CD8-positive, alpha-beta memory T cell (primary cell): Measurements from ENCODE around the gene ZNF391. TPM values are rescaled to one million over a fixed set of nuclear protein-coding genes. Genes with fewer than 3 reads are reported as not detected.

Experiments used
- CTCF ChIA-PET: fragments of 350-600 bp; sonication (Branson Sonifier 250); formaldehyde crosslinking; loops from one replicate; lab custom pipeline; 2021; ENCODE audit warnings: antibody characterized with exemption; lab: Charles Lee
- POLR2A ChIA-PET: fragments of 350-600 bp; sonication (Branson Sonifier 250); formaldehyde crosslinking; loops from one replicate; lab custom pipeline; 2021; ENCODE audit warnings: antibody characterized with exemption; lab: Charles Lee
- DNase-seq, 5 donors: peaks; one replicate each; pipeline versions ENCODE4 v3.0.0 to v3.0.0-alpha.2; 2020 to 2022; ENCODE audit warnings: mixed read lengths in 1 of 5
- H3K27ac ChIP-seq: one replicate; pipeline ENCODE4 v1.7.0; 2013; ENCODE audit warnings: low read depth, mild to moderate bottlenecking, low read length, moderate library complexity
- H3K27me3 ChIP-seq: 2 replicates; pipeline ENCODE4 v1.7.0; 2013; ENCODE audit warnings: low read length, mild to moderate bottlenecking; ENCODE audit not compliant: insufficient read depth, poor library complexity, severe bottlenecking
- H3K36me3 ChIP-seq: 2 replicates; pipeline ENCODE4 v1.7.0; 2013; ENCODE audit warnings: mild to moderate bottlenecking, low read length, moderate library complexity; ENCODE audit not compliant: insufficient read depth
- H3K4me1 ChIP-seq: 2 replicates; pipeline ENCODE4 v1.7.0; 2013; ENCODE audit warnings: mild to moderate bottlenecking, low read length, moderate library complexity; ENCODE audit not compliant: insufficient read depth
- H3K4me3 ChIP-seq: 2 replicates; pipeline ENCODE4 v1.7.0; 2013; ENCODE audit warnings: mild to moderate bottlenecking, low read length
- H3K9me3 ChIP-seq: 2 replicates; pipeline ENCODE4 v1.7.0; 2013; ENCODE audit warnings: mild to moderate bottlenecking, low read length
- H3K27ac Mint-ChIP-seq, 8 donors: one replicate each; pipeline ENCODE4 v1.8.0; 2020 to 2021; ENCODE audit warnings: mixed read lengths in 8 of 8, mild to moderate bottlenecking in 6 of 8, inconsistent platforms in 3 of 8, moderate library complexity in 3 of 8
- H3K27me3 Mint-ChIP-seq, 2 donors: one replicate each; pipeline ENCODE4 v1.8.0; 2020 to 2021; ENCODE audit warnings: mixed read lengths in 2 of 2, mild to moderate bottlenecking in 1 of 2, moderate library complexity in 1 of 2
- H3K36me3 Mint-ChIP-seq, 3 donors: one replicate each; pipeline ENCODE4 v1.8.0; 2020 to 2021; ENCODE audit warnings: mixed read lengths in 3 of 3, inconsistent platforms in 1 of 3, mild to moderate bottlenecking in 1 of 3
- H3K4me1 Mint-ChIP-seq, 3 donors: one replicate each; pipeline ENCODE4 v1.8.0; 2020 to 2021; ENCODE audit warnings: mixed read lengths in 3 of 3, inconsistent platforms in 1 of 3, mild to moderate bottlenecking in 1 of 3
- H3K4me3 Mint-ChIP-seq, 7 donors: one replicate each; pipeline ENCODE4 v1.8.0; 2020 to 2021; ENCODE audit warnings: mixed read lengths in 7 of 7, mild to moderate bottlenecking in 6 of 7, moderate library complexity in 4 of 7, inconsistent platforms in 2 of 7
- H3K9me3 Mint-ChIP-seq, 5 donors: one replicate each; pipeline ENCODE4 v1.8.0; 2020 to 2022; ENCODE audit warnings: mixed read lengths in 5 of 5, mild to moderate bottlenecking in 3 of 5, moderate library complexity in 2 of 5, inconsistent platforms in 1 of 5
- polyA plus RNA-seq: library from polyadenylated mRNA; unstranded; fragments of 300-500 nt; fragmentation: Illumina TruSeq; gene quantifications from one replicate; pipeline ENCODE4 v1.2.3, GENCODE V29; 2021
- total RNA-seq, 2 experiments: library from RNA; stranded (reverse); gene quantifications; one replicate each; pipeline ENCODE4 v1.2.3, GENCODE V29; 2021

Gene ZNF391
- total and polyA plus RNA-seq, 3 experiments from 2014 or later, result 1.6 to 3.7 (median 2.9) TPM

- Mint-ChIP-seq H3K27me3 (peaks cover 12 to 23% of the 10 kb centered on the region in 2 donors), H3K9me3 (peaks cover 0 to 3% (median 2%) of the 10 kb centered on the region in 5 donors), H3K36me3 (peaks cover 0 to 7% (median 1%) of the 10 kb centered on the region in 3 donors), H3K27ac (no peak overlapping the region), H3K4me1 (no peaks in the 10 kb centered on the region), H3K4me3 (no peak overlapping the region)
- ChIA-PET CTCF (no interaction called here), POLR2A (no interaction called here)
- no peaks in the 10 kb centered on the region for H3K27me3 ChIP-seq
- no peaks in the 10 kb centered on the region for H3K36me3 ChIP-seq
- DNase-seq, result no peak
- no peak overlapping the region for H3K27ac ChIP-seq
- no peaks in the 10 kb centered on the region for H3K4me1 ChIP-seq
- H3K4me3 ChIP-seq, result no peak overlapping the region
- no peaks in the 10 kb centered on the region for H3K9me3 ChIP-seq
Observed at GRCh38 chr6:27426045-27426620, 37.6 kb downstream of the ZNF391 start.

GRCh38 chr6:27428502-27428901 is 39.9 kb downstream of the ZNF391 start:
- no peak overlapping the region for H3K27ac Mint-ChIP-seq
- no peaks in the 10 kb centered on the region for H3K9me3 ChIP-seq
- H3K27me3 ChIP-seq, result no peaks in the 10 kb centered on the region
- H3K4me1 ChIP-seq, result no peaks in the 10 kb centered on the region
- no peak overlapping the region for H3K4me3 ChIP-seq
- no peak overlapping the region for H3K27ac ChIP-seq
- no peak overlapping the region for H3K4me3 Mint-ChIP-seq
- H3K9me3 Mint-ChIP-seq, result peaks cover 0 to 15% (median 5%) of the 10 kb centered on the region in 5 donors
- peaks cover 0 to 7% (median 1%) of the 10 kb centered on the region in 3 donors for H3K36me3 Mint-ChIP-seq
- no peaks in the 10 kb centered on the region for H3K36me3 ChIP-seq
- H3K27me3 Mint-ChIP-seq, result peaks cover 8 to 16% of the 10 kb centered on the region in 2 donors
- DNase-seq, result no peak
- POLR2A ChIA-PET, result no interaction called here
- CTCF ChIA-PET, result no interaction called here
- no peaks in the 10 kb centered on the region for H3K4me1 Mint-ChIP-seq

- no peaks in the 10 kb centered on the region for H3K27me3 ChIP-seq
- H3K36me3 ChIP-seq, result no peaks in the 10 kb centered on the region
- no peak for DNase-seq
- H3K9me3 Mint-ChIP-seq, result peaks cover 0 to 20% (median 7%) of the 10 kb centered on the region in 5 donors
- H3K27me3 Mint-ChIP-seq, result peaks cover 12 to 16% of the 10 kb centered on the region in 2 donors
- peaks cover 0 to 7% (median 3%) of the 10 kb centered on the region in 3 donors for H3K36me3 Mint-ChIP-seq
- no peaks in the 10 kb centered on the region for H3K4me1 Mint-ChIP-seq
- no peaks in the 10 kb centered on the region for H3K4me1 ChIP-seq
- no peak overlapping the region for H3K27ac ChIP-seq
- ChIA-PET POLR2A (no interaction called here), CTCF (no interaction called here)
- no peak overlapping the region for H3K27ac Mint-ChIP-seq
- peaks cover 4% of the 10 kb centered on the region for H3K9me3 ChIP-seq
- no peak overlapping the region for H3K4me3 Mint-ChIP-seq
- H3K4me3 ChIP-seq, result no peak overlapping the region
Observed at GRCh38 chr6:27428966-27429365, 40.4 kb downstream of the ZNF391 start.

GRCh38 chr6:27433714-27434113 is 45.2 kb downstream of the ZNF391 start:
- no peak overlapping the region for H3K27ac Mint-ChIP-seq
- Histone ChIP-seq H3K36me3 (no peaks in the 10 kb centered on the region), H3K4me1 (no peaks in the 10 kb centered on the region), H3K4me3 (no peak overlapping the region), H3K27me3 (no peaks in the 10 kb centered on the region), H3K27ac (no peak overlapping the region), H3K9me3 (peaks cover 10% of the 10 kb centered on the region)
- H3K4me3 Mint-ChIP-seq, result no peak overlapping the region
- peaks cover 0 to 17% (median 3%) of the 10 kb centered on the region in 3 donors for H3K36me3 Mint-ChIP-seq
- DNase-seq, result no peak
- POLR2A ChIA-PET, result no interaction called here
- H3K9me3 Mint-ChIP-seq, result peaks cover 4 to 51% (median 21%) of the 10 kb centered on the region in 5 donors
- H3K4me1 Mint-ChIP-seq, result no peaks in the 10 kb centered on the region
- H3K27me3 Mint-ChIP-seq, result peaks cover 19 to 24% of the 10 kb centered on the region in 2 donors
- CTCF ChIA-PET, result no interaction called here

DNA sequence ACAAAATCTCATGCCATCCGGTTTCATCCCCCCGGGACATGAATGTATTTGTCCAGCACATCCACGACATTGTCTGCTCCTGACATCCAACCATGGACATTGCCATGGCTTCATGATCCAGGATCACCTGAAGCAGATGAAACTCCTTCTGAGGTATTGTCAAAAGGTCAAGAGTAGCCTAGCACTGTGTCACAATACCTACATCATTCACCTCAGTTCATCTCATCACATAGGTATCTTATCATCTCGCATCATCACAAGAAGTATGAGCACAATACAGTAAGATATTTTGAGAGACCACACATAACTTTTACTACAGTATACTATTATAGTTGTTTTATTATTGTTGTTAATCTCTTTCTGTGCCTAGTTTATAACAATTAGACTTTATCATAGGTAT is 50.8 kb downstream of the ZNF391 start:
- Mint-ChIP-seq H3K9me3 (peaks cover 9 to 52% (median 37%) of the 10 kb centered on the region in 5 donors), H3K27me3 (peaks cover 6 to 9% of the 10 kb centered on the region in 2 donors), H3K36me3 (peaks cover 1 to 39% (median 2%) of the 10 kb centered on the region in 3 donors), H3K4me1 (no peaks in the 10 kb centered on the region), H3K4me3 (no peak overlapping the region), H3K27ac (no peak overlapping the region)
- H3K9me3 ChIP-seq, result peaks cover 2% of the 10 kb centered on the region
- CTCF ChIA-PET, result no interaction called here
- H3K27me3 ChIP-seq, result no peaks in the 10 kb centered on the region
- H3K36me3 ChIP-seq, result no peaks in the 10 kb centered on the region
- no peak overlapping the region for H3K27ac ChIP-seq
- no peak overlapping the region for H3K4me3 ChIP-seq
- POLR2A ChIA-PET, result no interaction called here
- DNase-seq, result no peak
- H3K4me1 ChIP-seq, result no peaks in the 10 kb centered on the region

- Histone ChIP-seq H3K4me3 (no peak overlapping the region), H3K27ac (no peak overlapping the region), H3K4me1 (no peaks in the 10 kb centered on the region), H3K36me3 (no peaks in the 10 kb centered on the region), H3K27me3 (no peaks in the 10 kb centered on the region), H3K9me3 (peaks cover 6% of the 10 kb centered on the region)
- POLR2A ChIA-PET, result no interaction called here
- H3K36me3 Mint-ChIP-seq, result peaks cover 2 to 35% (median 5%) of the 10 kb centered on the region in 3 donors
- CTCF ChIA-PET, result no interaction called here
- peaks cover 15 to 39% (median 31%) of the 10 kb centered on the region in 5 donors for H3K9me3 Mint-ChIP-seq
- no peak for DNase-seq
- H3K27me3 Mint-ChIP-seq, result peaks cover 3 to 4% of the 10 kb centered on the region in 2 donors
- H3K4me1 Mint-ChIP-seq, result no peaks in the 10 kb centered on the region
- H3K4me3 Mint-ChIP-seq, result no peak overlapping the region
- no peak overlapping the region for H3K27ac Mint-ChIP-seq
Observed at GRCh38 chr6:27441001-27441400, 52.4 kb downstream of the ZNF391 start.

DNA sequence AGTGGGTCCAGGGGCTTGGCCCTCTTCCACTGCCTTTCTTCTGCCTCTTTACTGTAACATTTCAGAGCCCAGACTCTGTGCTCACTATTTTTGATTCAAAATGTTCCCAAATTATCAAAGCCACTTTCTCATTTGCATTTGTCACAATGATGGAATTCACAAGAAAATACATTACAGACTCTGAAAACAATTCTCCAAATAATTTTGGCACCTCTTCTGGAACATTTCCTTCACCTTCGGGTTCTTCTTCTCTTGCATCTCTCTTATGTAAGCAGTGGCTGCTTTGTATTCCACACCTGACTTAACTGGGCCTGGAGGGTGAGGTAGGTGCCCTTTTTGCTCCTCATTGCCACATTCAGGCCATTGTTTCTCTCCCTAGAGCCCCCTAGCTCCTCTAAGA is 54.4 kb downstream of the ZNF391 start:
- H3K27ac Mint-ChIP-seq, result no peak overlapping the region

GRCh38 chr6:27448456-27448855 is 59.9 kb downstream of the ZNF391 start:
- Mint-ChIP-seq H3K4me1 (no peaks in the 10 kb centered on the region), H3K36me3 (peaks cover 25 to 56% (median 55%) of the 10 kb centered on the region in 3 donors), H3K9me3 (peaks cover 61 to 75% (median 67%) of the 10 kb centered on the region in 5 donors), H3K27me3 (no peaks in the 10 kb centered on the region), H3K27ac (no peak overlapping the region), H3K4me3 (no peak overlapping the region)
- no peak for DNase-seq
- ChIA-PET CTCF (no interaction called here), POLR2A (no interaction called here)
- Histone ChIP-seq H3K4me3 (no peak overlapping the region), H3K27me3 (no peaks in the 10 kb centered on the region), H3K36me3 (peaks cover 21% of the 10 kb centered on the region), H3K9me3 (peaks cover 59% of the 10 kb centered on the region), H3K27ac (no peak overlapping the region), H3K4me1 (no peaks in the 10 kb centered on the region)

More for the DNA sequence above, 54.4 kb downstream of the ZNF391 start:
- peaks cover 6% of the 10 kb centered on the region for H3K9me3 ChIP-seq
- Mint-ChIP-seq H3K36me3 (peaks cover 2 to 35% (median 12%) of the 10 kb centered on the region in 3 donors), H3K4me1 (no peaks in the 10 kb centered on the region), H3K9me3 (peaks cover 21 to 49% (median 38%) of the 10 kb centered on the region in 5 donors), H3K4me3 (no peak overlapping the region), H3K27me3 (no peaks in the 10 kb centered on the region)
- H3K27ac ChIP-seq, result no peak overlapping the region
- no peak for DNase-seq
- POLR2A ChIA-PET, result no interaction called here
- CTCF ChIA-PET, result no interaction called here
- no peaks in the 10 kb centered on the region for H3K27me3 ChIP-seq
- no peak overlapping the region for H3K4me3 ChIP-seq
- H3K4me1 ChIP-seq, result no peaks in the 10 kb centered on the region
- no peaks in the 10 kb centered on the region for H3K36me3 ChIP-seq
